A673 (cell line): ENCODE results near the gene SRRD.

Experiments used
- CTCF ChIP-seq: fragments of 300-800, 200-600 bp; sonication (generic); conservative IDR thresholded peaks from 2 replicates; pipeline ENCODE4 v1.5.1; 2017; ENCODE audit warnings: low read depth, mild to moderate bottlenecking, antibody characterized with exemption, low read length, moderate library complexity, mixed read lengths
- EZH2 ChIP-seq: fragments of 200-600 bp; sonication (generic); IDR thresholded peaks from 2 replicates; pipeline ENCODE4 v1.6.1; 2017; ENCODE audit warnings: borderline replicate concordance, low read depth, mild to moderate bottlenecking, mixed read lengths, antibody characterized with exemption, low read length; ENCODE audit not compliant: poor library complexity, severe bottlenecking

DNA sequence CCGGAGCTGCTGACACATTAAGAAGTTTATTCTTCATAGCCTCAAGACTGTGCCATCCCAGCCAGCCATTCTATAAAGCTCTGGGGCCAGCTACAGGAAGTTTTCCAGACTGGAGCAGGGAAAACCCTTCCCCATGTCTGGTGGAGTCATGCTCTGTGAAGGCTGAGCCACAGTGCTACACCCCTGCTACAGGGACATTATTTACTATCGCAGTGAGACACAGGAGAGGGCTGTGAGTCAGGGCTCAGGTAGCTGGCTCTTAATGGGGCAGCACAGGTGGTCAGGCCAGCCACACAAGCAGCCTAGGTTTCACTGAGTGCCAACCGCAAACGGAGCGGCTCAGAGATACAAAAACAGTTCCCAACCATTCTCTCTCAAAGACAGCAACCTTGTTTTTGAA, 12.2 kb upstream of the SRRD start:
- TF ChIP-seq CTCF (no peak), EZH2 (no peak)
